PC-3 (cell line): ENCODE results near the gene MAP3K7CL.

Experiments
- CTCF ChIP-seq: fragments of 300-600 bp; sonication (generic); conservative IDR thresholded peaks from 2 replicates; pipeline ENCODE4 v1.5.1; 2017; ENCODE audit warnings: antibody characterized with exemption, low read depth, mild to moderate bottlenecking, low read length
- EZH2 ChIP-seq: fragments of 300-600 bp; sonication (generic); IDR thresholded peaks from one replicate; pipeline ENCODE4 v1.6.1; 2017; ENCODE audit warnings: antibody characterized with exemption, mild to moderate bottlenecking, low read length; ENCODE audit not compliant: unreplicated experiment

GRCh38 chr21:29209696-29210095, 79.3 kb downstream of the MAP3K7CL start:
- TF ChIP-seq CTCF (no peak), EZH2 (no peak)
